GM13977 (cell line): ENCODE measurements around the gene GP2.

Source experiments
- DNase-seq: peaks from one replicate; pipeline ENCODE4 v3.0.0; 2012; ENCODE audit warnings: low spot score
- in situ Hi-C: fragments of 300-500 bp; cut with MboI; formaldehyde crosslinking; loops from one replicate; pipeline ENCODE4 v1.12.0; 2022; ENCODE audit warnings: low sequenced_read_pairs, low pct_unique_long_range_greater_than_20kb, mixed read lengths, inconsistent platforms; ENCODE audit not compliant: unreplicated experiment
- TF ChIP-seq, protein P1 (sequence below): IDR thresholded peaks from 2 replicates; pipeline ENCODE4 v1.5.1; 2012; ENCODE audit warnings: mild to moderate bottlenecking, control low read depth; ENCODE audit not compliant: insufficient read depth; ENCODE audit errors: extremely low read depth, missing control alignments

Gene GP2

DNA sequence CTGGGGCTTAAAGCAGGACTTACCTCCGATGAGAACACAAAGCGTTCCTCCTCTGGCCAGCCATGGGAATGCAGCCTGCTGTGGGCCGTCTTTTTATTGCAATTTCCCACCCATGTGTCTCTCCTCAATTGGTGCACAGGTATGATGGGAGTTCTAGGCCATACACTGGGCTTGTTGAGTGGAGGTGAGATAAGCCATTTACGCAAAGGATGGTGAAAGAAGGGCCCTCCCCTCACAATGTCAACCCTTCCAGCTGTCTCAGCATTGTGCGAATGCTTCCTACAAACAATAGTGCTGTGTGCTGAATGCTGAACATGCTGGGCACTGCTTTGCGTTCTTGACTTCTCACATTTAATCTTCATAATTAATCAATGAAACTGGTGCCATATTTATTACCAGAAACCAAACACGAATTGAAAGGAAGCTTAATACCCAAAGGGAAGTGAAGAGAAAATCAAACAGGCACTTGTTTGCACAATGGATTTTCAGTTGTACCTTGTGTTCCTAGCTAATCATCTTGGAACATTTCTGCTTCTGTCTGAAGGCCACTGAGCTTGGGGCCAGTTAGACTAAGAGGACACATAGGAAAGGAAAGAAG, at the start of gene GP2:
TSS of gene GP2 (minus strand) at position 70 of the 598 bp plus-strand sequence. CDS start 1,082 bp downstream, outside the sequence.
- no peak for DNase-seq
- in situ Hi-C loops: no loop called here

GRCh38 chr16:20372701-20373100, 45.4 kb upstream of the GP2 start:
- TF ChIP-seq, protein P1, sequence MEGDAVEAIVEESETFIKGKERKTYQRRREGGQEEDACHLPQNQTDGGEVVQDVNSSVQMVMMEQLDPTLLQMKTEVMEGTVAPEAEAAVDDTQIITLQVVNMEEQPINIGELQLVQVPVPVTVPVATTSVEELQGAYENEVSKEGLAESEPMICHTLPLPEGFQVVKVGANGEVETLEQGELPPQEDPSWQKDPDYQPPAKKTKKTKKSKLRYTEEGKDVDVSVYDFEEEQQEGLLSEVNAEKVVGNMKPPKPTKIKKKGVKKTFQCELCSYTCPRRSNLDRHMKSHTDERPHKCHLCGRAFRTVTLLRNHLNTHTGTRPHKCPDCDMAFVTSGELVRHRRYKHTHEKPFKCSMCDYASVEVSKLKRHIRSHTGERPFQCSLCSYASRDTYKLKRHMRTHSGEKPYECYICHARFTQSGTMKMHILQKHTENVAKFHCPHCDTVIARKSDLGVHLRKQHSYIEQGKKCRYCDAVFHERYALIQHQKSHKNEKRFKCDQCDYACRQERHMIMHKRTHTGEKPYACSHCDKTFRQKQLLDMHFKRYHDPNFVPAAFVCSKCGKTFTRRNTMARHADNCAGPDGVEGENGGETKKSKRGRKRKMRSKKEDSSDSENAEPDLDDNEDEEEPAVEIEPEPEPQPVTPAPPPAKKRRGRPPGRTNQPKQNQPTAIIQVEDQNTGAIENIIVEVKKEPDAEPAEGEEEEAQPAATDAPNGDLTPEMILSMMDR: no peak
- in situ Hi-C loops: no loop called here
- DNase-seq: no peak

More for the DNA sequence above, at the start of gene GP2:
- TF ChIP-seq, protein P1: no peak

GRCh38 chr16:20369452-20370054, 42.2 kb upstream of the GP2 start:
- in situ Hi-C loops: no loop called here

GRCh38 chr16:20364051-20364450, 36.7 kb upstream of the GP2 start:
- TF ChIP-seq, protein P1: no peak
- DNase-seq: no peak
- in situ Hi-C loops: no loop called here

More at GRCh38 chr16:20369452-20370054, 42.2 kb upstream of the GP2 start:
- TF ChIP-seq, protein P1: no peak
- DNase-seq: no peak

DNA sequence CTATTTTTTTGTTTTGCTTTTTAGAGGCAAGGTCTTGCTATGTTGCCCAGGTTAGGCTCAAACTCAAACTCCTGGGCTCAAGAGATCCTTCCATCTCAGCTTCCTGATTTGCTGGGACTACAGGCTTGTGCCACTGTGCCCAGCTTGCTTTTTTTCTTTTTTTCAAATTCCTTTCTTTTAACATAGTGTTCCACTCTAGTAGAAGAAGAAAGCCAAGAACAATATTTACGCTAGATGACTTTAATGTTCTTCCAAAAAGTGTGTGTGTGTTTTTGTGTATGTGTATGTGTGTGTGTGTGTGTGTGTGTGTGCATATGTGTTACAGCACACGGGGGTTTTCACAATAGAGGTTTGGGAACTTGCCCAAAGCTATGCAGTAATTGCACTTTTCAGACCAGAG, 35.9 kb upstream of the GP2 start:
- no peak for DNase-seq
- in situ Hi-C loops: no loop called here
- TF ChIP-seq, protein P1: no peak

DNA sequence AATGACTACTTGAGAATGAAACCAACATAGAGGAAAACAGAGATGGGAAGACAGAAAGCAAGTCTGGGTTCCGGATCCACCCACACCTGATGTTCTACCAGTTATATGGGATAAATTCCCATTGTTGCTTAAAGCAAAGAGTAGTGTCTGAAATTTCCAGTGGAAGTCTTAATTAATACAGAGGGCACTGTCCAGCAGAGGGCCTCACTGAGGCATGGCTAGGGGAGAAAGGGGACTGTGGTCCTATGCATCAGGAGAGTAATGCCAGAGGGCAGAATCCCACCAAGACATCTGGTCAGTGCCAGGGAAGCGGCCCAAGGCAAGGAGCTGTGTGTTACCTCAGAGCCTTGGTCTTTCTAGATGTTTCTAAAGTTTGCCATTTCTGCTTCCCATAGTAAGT, 32.7 kb upstream of the GP2 start:
- TF ChIP-seq, protein P1: peak; percentile 34
- in situ Hi-C loops: no loop called here
- no peak for DNase-seq
